Heart left ventricle (tissue), 16 donors: Measurements from ENCODE around the gene PDE7B. TPM values are rescaled to one million over a fixed set of nuclear protein-coding genes. Genes with fewer than 3 reads are reported as not detected.

Experiments
- ATAC-seq, 4 donors: fragments of 200-7000 bp; cut with Tn5 transposase; one replicate each; pipeline ENCODE4 v1.9.1; 2020 to 2022; ENCODE audit warnings: moderate library complexity in 4 of 4, mild to moderate bottlenecking in 3 of 4, moderate number of reproducible peaks in 1 of 4
- DNase-seq, 5 donors: peaks; one replicate each; pipeline ENCODE4 v3.0.0-alpha.2; 2020
- H3K27ac ChIP-seq, 12 donors: fragments of 200-600 bp; sonication (generic) in 4 of 12; one replicate each; pipeline versions ENCODE4 v1.5.0 to v1.8.0; 2016 to 2022; ENCODE audit warnings: mild to moderate bottlenecking in 2 of 12
- H3K27me3 ChIP-seq, 9 donors: fragments of 200-600 bp; sonication (generic) in 2 of 9; one replicate each; pipeline versions ENCODE4 v1.5.1 to v1.8.0; 2016 to 2022; ENCODE audit warnings: mild to moderate bottlenecking in 3 of 9
- H3K36me3 ChIP-seq, 9 donors: fragments of 200-600 bp; sonication (generic) in 2 of 9; one replicate each; pipeline versions ENCODE4 v1.5.0 to v1.8.0; 2018 to 2022; ENCODE audit warnings: mild to moderate bottlenecking in 2 of 9
- H3K4me1 ChIP-seq, 12 donors: fragments of 200-600 bp; sonication (generic) in 4 of 12; one replicate each; pipeline versions ENCODE4 v1.5.0 to v1.8.0; 2016 to 2022; ENCODE audit warnings: mild to moderate bottlenecking in 3 of 12
- H3K4me3 ChIP-seq, 12 donors: fragments of 200-600 bp; sonication (generic) in 4 of 12; one replicate each; pipeline versions ENCODE4 v1.5.0 to v1.8.0; 2017 to 2022; ENCODE audit warnings: mild to moderate bottlenecking in 9 of 12, moderate library complexity in 4 of 12
- H3K9me3 ChIP-seq, 12 donors: fragments of 200-600 bp; sonication (generic) in 4 of 12; one replicate each; pipeline versions ENCODE4 v1.5.0 to v1.8.0; 2016 to 2022; ENCODE audit warnings: mild to moderate bottlenecking in 1 of 12
- POLR2A ChIP-seq, 2 donors: fragments of 450-650 bp; IDR thresholded peaks; one replicate each; pipeline ENCODE4 v1.6.1; 2017; ENCODE audit warnings: antibody characterized with exemption in 2 of 2, mild to moderate bottlenecking in 2 of 2, moderate library complexity in 2 of 2
- WGBS, 4 donors: extraction: QIAGEN DNeasy Blood & Tissue Kit in 2 of 4; methylation state at CpG; one replicate each; pipeline versions ENCODE4 v1.1.5 to v1.1.7; 2013 to 2018; 5-methylcytosine and 5-hydroxymethylcytosine counted together
- intact Hi-C, 10 donors: fragments of 100-400 bp; cut with DNase I; formaldehyde crosslinking; loops; one replicate each; pipeline versions ENCODE4 v1.11.1 to v1.14.2; 2022
- polyA plus RNA-seq, 2 donors: library from polyadenylated mRNA; stranded (reverse); fragments of 200-250 nt; gene quantifications; one replicate each; pipeline ENCODE4 v1.2.3, GENCODE V29; 2013
- total RNA-seq, 9 donors: library from RNA; depleted of rRNA in 2 of 9; stranded (reverse); fragments of >200 nt in 2 of 9; fragmentation: NEBNext Ultra II Directional in 3 of 9; extraction: Animal tissue kit (Norgen Biotek cat#: 25700) in 3 of 9; gene quantifications; one replicate each; pipeline versions ENCODE4 v1.1.0 to v1.2.4, GENCODE V29; 2016 to 2023
- TF ChIP-seq, protein P1 (sequence below), 12 donors: fragments of 200-600 bp; sonication (generic) in 4 of 12; IDR thresholded peaks; one replicate each; pipeline versions ENCODE4 v1.5.0 to v1.8.0; 2018 to 2022; ENCODE audit warnings: antibody characterized with exemption in 12 of 12, mild to moderate bottlenecking in 5 of 12
- donor health status: ischemic (EF 13 %, LVEDD 7.1; RV severe dilation, severe dysfunction).
- donor health status: healthy with polysubstance abuse.
- donor health status: DM: no; HTN: yes; CAD: no.
- donor health status: DM: no; HTN: no; CAD: no.
- donor health status: ischemic (EF 25% LVEDD 6.9; RV normal size, moderate dysfunction).
- donor health status: ischemic (EF 25% LVEDD 5.7; RV mildly dilated, moderate dysfunction).
- donor health status: healthy.
- donor health status: DM: yes; HTN: yes; CAD: no.
- donor health status: ischemic (EF 35%, LVEDD 5.7; RV mildly dilated, moderate dysfunction).
- donor health status: nonischemic (EF 11% LVEDD 7.7; RV severe dilation, severe dysfunction).
- donor health status: DM: yes; HTN: yes; CAD: no.
- donor health status: PGD.
- donor health status: ischemic (EF 29% LVEDD 5.4; RV normal size, mild dysfunction).
- donor health status: nonischemic (EF 23%, LVEDD 6.1; RV moderate dilation, normal function).

Gene PDE7B
- total and polyA plus RNA-seq, 11 donors, result 4.4 to 29.1 (median 9.0) TPM

DNA sequence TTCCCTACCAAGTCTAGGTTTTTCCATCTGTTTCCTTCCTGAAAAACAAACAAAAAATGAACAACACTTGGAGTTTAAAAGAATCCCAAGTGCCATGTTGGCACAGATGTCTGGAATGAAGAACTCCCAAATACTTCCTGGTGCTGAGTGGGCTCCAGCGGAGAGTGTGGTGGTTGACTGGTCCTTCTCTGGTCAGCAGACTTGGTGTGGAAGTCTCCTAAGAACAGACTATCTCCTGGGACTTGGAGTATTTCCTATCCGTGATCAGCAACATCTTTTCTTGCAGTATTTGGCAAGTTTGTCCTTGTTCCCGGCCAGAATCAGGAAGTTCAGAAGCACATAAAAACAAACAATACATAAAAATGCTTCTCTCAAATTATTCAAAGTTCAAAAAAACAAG, 244.5 kb downstream of the PDE7B start:
- TF ChIP-seq, protein P1, sequence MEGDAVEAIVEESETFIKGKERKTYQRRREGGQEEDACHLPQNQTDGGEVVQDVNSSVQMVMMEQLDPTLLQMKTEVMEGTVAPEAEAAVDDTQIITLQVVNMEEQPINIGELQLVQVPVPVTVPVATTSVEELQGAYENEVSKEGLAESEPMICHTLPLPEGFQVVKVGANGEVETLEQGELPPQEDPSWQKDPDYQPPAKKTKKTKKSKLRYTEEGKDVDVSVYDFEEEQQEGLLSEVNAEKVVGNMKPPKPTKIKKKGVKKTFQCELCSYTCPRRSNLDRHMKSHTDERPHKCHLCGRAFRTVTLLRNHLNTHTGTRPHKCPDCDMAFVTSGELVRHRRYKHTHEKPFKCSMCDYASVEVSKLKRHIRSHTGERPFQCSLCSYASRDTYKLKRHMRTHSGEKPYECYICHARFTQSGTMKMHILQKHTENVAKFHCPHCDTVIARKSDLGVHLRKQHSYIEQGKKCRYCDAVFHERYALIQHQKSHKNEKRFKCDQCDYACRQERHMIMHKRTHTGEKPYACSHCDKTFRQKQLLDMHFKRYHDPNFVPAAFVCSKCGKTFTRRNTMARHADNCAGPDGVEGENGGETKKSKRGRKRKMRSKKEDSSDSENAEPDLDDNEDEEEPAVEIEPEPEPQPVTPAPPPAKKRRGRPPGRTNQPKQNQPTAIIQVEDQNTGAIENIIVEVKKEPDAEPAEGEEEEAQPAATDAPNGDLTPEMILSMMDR (IDR thresholded peaks at IDR 0.05), result no peak
- TF ChIP-seq POLR2A (IDR thresholded peaks at IDR 0.05), result no peak
- Histone ChIP-seq H3K4me1 (peaks cover 0 to 32% (median 19%) of the 10 kb centered on the region in 12 donors), H3K9me3 (peaks cover 0 to 14% (median 0%) of the 10 kb centered on the region in 12 donors), H3K27me3 (no peaks in the 10 kb centered on the region), H3K4me3 (no peak overlapping the region), H3K36me3 (no peaks in the 10 kb centered on the region), H3K27ac (peak overlapping the region; percentile 26 to 76 (median 63))
- intact Hi-C loops, result no loop called here
- DNase-seq (peak; percentile 32 to 67 (median 40)), ATAC-seq (peak; percentile 72 to 94 (median 88))
- WGBS, 4 donors, result 17 to 34% (median 32%) methylated on average over 3 of the region's 3 CpGs

DNA sequence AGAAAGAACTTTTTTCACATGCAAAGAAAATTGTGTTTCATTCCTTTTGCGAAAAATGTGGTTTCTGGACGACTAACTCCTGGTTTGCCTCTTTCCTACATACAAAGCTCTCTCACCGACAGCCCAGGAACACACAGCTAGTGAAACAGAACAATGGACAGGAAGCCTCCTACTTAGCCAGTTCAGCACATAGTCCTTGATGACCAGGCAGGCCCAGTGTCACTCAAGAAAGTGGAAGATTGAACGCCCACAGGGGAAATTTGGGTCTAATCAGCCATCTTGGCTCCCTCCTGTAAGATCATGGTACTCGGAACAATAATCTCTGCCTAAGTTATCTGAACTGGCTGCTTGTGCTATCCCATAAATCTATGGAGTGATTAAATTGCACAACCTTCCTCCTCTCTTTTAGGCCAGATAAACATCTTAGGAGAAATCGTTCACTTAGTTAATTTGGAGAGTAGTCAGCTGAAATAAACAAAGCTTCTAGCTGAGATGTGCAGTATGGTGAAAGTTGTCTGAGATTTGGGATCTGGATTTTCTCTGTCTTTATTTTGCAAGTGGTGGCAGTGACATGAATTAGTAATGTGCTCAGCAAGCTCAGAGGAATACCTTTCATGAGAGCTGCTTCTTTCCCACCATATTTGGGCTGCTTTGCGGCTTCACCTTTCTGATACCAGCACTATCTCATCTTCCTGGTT, 251.6 kb downstream of the PDE7B start:
- H3K4me3 ChIP-seq, result no peak overlapping the region
- DNase-seq (peak in 1 of 5 donors; percentile 24), ATAC-seq (peak; percentile 6 to 40 (median 16))
- no peaks in the 10 kb centered on the region for H3K27me3 ChIP-seq
- TF ChIP-seq, protein P1 (IDR thresholded peaks at IDR 0.05), result no peak
- TF ChIP-seq POLR2A (IDR thresholded peaks at IDR 0.05), result no peak
- peaks cover 0 to 6% (median 0%) of the 10 kb centered on the region in 12 donors for H3K9me3 ChIP-seq
- peaks cover 0 to 70% (median 40%) of the 10 kb centered on the region in 12 donors for H3K4me1 ChIP-seq
- intact Hi-C loops, result loop anchor here in 7 of 10 donors (5.0 to 10.0 kb wide), 5 partner anchors 44 to 68 kb away; no protein-coding TSS in a partner anchor
- peak overlapping the region; percentile 67 to 90 (median 84) for H3K27ac ChIP-seq
- no peaks in the 10 kb centered on the region for H3K36me3 ChIP-seq
- 45 to 55% (median 48%) methylated on average over 7 of the region's 7 CpGs for WGBS, 4 donors

DNA sequence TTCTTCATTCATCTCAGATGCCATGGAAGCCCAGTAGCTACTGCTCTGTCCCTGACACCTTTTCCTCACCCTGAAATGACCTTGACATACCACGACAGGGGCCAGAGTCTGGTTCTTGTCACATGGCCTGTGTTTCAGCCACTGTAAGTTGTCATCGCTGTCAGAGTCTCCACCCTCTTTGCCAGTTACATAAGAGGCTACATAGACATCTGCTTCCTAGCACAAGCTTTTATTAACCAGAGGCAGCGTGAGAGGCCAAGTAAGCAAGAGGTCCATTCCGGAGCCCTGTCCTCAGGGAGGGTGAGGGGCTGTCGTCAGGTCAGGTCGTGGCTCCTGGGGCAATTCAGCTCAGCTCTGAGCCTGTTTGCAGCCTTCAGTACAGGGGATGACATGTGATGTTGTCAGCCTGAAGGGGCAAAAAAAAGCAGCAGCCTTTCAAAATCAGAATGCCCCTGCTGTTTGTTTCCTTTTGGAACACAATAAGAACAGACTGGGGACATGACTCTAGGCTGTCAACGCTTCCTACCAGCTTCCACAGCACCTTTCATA, 252.3 kb downstream of the PDE7B start:
- 4 to 15% (median 8%) methylated on average over 6 to 7 of the region's 7 CpGs for WGBS, 4 donors
- Histone ChIP-seq H3K4me3 (peak overlapping the region in 1 of 12 donors; percentile 16), H3K27me3 (no peaks in the 10 kb centered on the region)

More for the DNA sequence above, 252.3 kb downstream of the PDE7B start:
- TF ChIP-seq POLR2A (IDR thresholded peaks at IDR 0.05), result peak in 1 of 2 donors; percentile 40
- TF ChIP-seq, protein P1 (IDR thresholded peaks at IDR 0.05), result no peak
- Histone ChIP-seq H3K36me3 (no peaks in the 10 kb centered on the region), H3K9me3 (peaks cover 0 to 4% (median 0%) of the 10 kb centered on the region in 12 donors), H3K27ac (peak overlapping the region; percentile 67 to 90 (median 84)), H3K4me1 (peaks cover 0 to 77% (median 40%) of the 10 kb centered on the region in 12 donors)
- ATAC-seq, result peak; percentile 96 to 99 (median 98)
- intact Hi-C loops, result loop anchor here in 7 of 10 donors (2.0 to 10.0 kb wide), 6 partner anchors 43 to 69 kb away; no protein-coding TSS in a partner anchor
- DNase-seq, result peak; percentile 83 to 92 (median 85)
